Urothelium cell line (cell line): ENCODE measurements around the gene DGKE.
A peak's percentile ranks its signal among the peaks of the same experiment; 100 is the strongest.

Experiments used
- DNase-seq: peaks from one replicate; pipeline ENCODE4 v3.0.0; 2011; ENCODE audit warnings: low spot score, mixed read lengths
- FAIRE-seq: peaks from 2 replicates; lab custom pipeline; 2011; peaks lifted over from hg19 to GRCh38; lab: Jason Lieb, UNC

Gene DGKE

GRCh38 chr17:56812901-56813388, 21.0 kb upstream of the DGKE start:
- FAIRE-seq: no peak
- DNase-seq: no peak

- DNase-seq: no peak
- no peak for FAIRE-seq
Observed at GRCh38 chr17:56815711-56816110, 18.2 kb upstream of the DGKE start.

DNA sequence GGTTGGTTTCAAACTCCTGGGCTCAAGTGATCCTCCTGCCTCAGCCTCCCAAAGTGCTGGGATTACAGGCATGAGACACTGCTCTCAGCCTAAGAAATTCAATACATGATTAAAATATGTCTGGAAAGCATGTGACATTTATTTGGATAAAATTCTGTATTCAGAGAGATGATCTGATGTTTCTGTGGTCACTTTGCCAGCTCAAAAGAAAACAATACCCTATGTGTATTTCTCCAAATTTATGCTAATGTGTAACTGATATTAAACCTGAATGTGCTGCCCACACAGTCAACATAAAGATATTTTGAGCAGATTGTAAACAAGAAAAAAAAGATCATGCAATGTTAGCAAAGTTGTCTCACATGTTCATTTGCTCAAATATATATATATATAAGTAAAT, 16.9 kb upstream of the DGKE start:
- DNase-seq: no peak
- FAIRE-seq: no peak

DNA sequence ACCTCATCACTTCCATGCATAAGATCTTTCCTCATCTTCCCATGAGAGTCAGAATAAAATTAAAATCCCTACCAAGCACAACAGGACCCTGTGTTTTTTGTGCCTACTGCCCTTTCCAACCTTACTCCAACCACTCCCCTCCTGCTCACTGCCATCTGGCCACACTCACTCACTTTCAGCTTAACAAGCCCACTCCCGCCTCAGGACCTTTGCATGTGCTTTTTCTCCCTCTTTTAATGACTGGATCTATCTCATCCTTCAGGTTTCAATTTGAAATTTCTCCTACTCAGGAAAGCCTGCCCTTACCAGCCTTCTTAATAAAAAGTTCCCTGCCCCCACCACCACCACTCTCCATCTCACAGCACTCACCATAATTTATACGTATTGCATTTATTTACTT, 14.9 kb upstream of the DGKE start:
- FAIRE-seq: no peak
- DNase-seq: no peak

DNA sequence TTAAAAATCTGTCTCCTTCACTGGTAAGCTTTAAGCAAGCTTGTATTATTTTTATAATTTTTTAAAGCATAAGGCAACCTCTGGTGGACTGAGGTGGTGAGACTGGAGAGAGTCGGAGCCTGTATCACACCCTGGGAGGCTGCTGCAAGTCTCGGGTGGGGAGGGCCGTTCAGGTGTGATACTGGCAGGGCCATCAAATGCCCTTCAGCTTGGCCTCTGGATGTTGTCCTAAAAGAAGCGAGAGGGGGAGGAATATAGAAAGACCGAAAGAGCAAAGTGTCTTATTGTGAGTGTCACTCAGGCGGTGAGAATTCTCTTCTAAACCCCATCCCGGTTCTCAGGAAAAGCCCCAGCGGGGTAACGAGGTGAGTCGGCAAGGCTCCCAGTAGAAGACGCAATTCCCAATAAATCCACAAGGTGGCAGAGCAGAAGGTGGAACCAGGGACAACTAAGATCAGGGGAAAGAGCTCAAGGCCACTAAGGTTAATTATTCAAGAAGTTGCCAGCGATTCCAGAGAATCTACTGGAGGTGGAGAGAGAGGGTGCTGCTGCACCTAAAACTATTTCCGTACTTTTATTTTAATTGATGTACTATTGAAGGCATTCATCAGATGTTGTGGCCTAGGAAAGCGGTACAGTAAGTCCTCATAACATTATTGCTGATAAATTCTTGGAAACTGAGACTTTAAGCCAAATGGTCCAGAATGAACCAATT, 14.4 kb upstream of the DGKE start:
- FAIRE-seq (no peak), DNase-seq (peak; percentile 85)

DNA sequence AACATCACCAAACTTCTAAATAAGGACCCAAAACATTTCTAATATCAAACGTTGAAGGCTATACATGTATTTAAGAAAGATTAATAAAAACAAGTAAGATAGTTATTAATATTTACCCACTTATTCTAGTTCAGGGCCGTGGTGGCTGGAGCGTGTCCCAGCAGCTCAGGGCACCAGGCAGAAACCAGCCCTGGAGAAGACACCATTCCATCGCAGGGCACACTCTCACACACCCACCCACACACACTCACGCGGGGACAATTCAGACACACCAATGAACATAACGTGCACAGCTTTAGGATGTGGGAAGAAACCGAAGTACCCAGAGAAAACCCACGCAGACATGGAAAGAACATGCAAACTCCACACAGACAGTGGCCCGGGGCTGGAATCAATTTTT, 13.7 kb upstream of the DGKE start:
- no peak for DNase-seq
- no peak for FAIRE-seq

DNA sequence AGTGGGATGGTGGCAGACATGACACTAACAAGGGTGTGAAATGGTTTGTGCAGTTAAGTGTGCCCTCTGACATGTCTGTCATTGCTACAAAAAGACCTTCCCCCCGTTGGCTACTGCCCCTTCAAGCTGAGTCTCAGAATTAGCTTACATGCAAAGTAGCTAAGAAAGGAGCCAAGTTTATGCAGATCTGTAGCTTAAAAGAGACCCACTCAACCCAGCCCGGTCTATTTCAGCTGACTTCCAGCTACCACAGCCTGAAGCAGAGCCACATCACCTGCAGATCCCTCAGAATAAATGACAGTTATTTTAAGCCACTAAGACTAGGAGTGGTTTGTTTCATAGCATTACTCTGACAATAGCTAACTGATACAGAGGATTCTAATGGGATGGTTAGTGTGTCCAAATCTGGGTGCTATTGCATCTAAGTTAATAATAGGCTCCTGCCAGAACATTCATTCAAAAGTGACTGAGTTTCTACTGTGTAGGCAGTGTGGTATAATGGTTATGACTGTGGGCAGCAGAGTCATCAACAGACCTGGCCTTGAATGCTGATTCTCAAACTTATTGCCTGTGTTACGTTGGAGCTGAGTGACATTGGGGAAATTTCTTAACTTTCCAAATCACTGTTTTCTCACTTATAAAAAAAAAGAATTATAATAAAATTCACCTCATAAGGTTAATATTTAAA, 12.0 kb upstream of the DGKE start:
- DNase-seq (no peak), FAIRE-seq (no peak)

GRCh38 chr17:56822725-56823124, 11.2 kb upstream of the DGKE start:
- FAIRE-seq (no peak), DNase-seq (no peak)

- DNase-seq (no peak), FAIRE-seq (no peak)
Observed at GRCh38 chr17:56823848-56824247, 10.1 kb upstream of the DGKE start.

DNA sequence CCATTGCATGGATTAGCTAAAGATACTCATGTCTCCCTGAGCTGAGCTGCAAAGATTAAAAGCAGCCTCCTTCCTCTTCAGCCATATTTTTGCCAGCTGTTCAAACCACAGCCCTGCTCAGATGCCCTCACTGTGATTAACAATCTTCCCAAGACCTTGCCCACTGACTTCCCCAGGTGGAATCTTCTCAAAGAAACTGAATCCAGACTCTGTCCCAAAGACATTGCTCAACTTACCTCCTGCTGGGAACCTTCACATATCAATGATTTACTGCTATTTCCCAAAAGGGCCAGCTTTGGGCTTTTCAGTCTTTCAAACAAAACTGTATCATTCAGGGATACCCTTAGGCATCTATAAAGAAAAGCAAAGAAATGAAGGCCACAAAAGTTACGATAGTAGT, 9.4 kb upstream of the DGKE start:
- DNase-seq (no peak), FAIRE-seq (no peak)

GRCh38 chr17:56826611-56827414, 7.1 kb upstream of the DGKE start:
- DNase-seq (no peak), FAIRE-seq (no peak)

GRCh38 chr17:56830726-56831368, 3.1 kb upstream of the DGKE start:
- no peak for FAIRE-seq
- no peak for DNase-seq

DNA sequence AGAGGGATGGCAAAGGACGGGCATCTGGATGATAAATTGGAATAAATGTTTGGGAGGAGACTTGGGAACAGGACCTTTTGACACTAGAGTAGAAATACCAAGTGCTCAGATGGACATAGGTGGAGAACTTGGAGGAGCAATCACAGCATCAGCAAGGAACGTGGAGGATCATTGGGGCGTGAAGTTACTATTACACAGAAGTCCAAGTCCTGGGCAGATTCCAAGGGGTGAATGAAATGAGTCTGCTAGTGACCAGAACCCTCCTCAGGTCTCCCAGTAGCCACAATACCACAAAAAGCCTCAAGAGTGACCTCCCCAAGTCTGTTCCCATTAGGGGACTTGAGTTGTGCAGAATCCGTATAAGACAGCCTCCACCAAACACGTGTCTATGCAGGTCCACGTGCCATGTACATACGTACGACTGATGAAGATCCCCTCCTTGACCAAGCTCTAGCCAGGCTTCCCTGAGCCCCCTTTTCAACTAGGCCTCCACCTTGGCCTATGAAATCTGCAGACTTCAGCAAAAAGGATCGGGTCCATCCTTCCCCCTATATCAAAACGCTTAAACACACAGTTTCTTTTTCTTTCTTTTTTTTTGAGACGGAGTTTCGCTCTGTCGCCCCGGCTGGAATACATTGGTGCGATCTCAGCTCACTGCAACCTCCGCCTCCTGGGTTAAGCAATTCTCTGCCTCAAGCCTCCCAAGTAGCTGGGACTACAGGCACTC, 2.4 kb upstream of the DGKE start:
- no peak for FAIRE-seq
- no peak for DNase-seq

GRCh38 chr17:56832446-56832845, 1.5 kb upstream of the DGKE start:
- no peak for FAIRE-seq
- no peak for DNase-seq

DNA sequence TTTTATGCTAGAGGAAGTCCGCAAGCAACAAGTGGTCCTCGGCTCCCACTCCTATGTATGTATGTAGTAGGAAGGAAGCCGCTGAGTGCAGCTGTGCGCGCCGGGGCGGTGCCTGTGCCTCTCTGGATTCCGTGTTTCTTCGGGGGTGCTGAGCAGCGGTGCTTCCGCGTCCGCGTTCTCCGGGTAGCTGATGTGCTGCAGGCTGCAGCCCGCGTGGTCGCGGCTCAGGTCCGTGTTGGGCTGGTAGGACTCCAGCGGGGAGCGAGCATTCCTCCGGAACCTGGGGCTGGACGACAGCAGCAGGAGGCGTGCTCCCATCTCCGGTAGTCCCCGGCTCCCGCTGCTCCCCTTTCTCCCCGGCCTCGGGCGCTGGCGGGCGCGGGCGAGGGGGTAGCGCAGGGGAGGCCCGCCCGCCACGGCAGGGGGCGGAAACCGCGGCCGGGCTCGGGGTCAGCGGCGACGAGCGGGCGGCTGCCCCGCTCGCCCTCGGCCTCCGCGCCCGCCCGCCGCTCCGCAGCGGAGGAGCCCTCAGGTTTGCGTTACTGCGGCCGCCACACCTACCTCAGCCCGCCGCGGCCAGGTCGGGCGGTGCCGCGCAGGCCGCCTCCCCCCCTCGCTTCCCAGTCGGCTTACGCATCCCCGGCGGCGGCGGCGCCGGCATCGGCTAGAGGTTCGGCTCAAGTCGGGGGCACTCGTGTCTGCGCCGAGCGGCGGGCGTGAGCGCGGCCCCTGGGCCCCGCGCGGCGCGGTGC, 718 bp upstream of the DGKE start:
- DNase-seq (peak; percentile 73), FAIRE-seq (no peak)

GRCh38 chr17:56834380-56835263, 671 bp downstream of the DGKE start:
- no peak for FAIRE-seq
- DNase-seq: peak; percentile 31

DNA sequence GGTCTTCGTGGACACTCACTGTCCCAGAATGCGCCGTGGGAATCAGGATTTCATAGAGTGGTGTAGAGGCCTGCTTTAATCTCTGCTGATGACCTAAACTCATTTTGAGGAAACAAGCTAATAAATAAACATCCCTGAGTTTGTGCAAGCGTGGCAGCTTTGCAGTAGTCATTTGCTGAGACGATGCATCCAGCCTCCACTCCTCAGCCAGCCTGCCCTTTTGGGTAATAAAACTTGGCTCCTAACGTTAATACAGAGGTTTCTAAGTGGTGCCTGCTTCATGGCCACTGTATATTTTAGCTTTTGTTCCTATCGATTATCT, 1.3 kb downstream of the DGKE start:
- no peak for DNase-seq
- no peak for FAIRE-seq

GRCh38 chr17:56838687-56839086, 4.7 kb downstream of the DGKE start:
- DNase-seq (no peak), FAIRE-seq (no peak)

DNA sequence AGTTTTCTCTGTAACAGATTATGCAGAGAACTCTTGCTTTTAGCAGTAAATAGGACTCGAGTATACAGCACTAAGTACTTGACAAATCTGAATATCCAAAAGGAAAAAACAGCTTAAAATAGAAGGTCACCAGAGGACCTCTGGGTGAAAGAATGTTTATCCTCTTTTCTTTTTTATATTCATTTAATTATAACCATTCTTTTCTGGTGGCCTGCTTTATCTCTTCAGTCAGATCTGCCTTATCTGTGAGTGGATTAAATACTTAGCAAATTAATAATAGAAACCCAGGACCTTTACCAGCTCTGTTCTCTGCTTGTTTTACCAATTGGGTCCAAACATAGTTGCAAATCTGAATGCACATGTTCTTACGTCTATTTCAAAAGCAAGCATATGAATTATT, 8.6 kb downstream of the DGKE start:
- DNase-seq (no peak), FAIRE-seq (no peak)
